HepG2 (cell line): ENCODE data around the gene HECTD4. TPM values are rescaled to one million over a fixed set of nuclear protein-coding genes. Genes with fewer than 3 reads are reported as not detected.

Experiments
- DMTF1 ChIP-seq: sonication (generic); formaldehyde crosslinking; IDR thresholded peaks from 2 replicates; pipeline ENCODE4 v1.4.0; 2020; ENCODE audit warnings: mild to moderate bottlenecking, missing genetic modification reagents
- GFI1 ChIP-seq: sonication (generic); formaldehyde crosslinking; IDR thresholded peaks from 2 replicates; pipeline ENCODE4 v1.5.0; 2020; ENCODE audit warnings: missing genetic modification reagents, mild to moderate bottlenecking, borderline replicate concordance
- HIVEP1 ChIP-seq: sonication (generic); formaldehyde crosslinking; IDR thresholded peaks from 2 replicates; pipeline ENCODE4 v1.4.0; 2020; ENCODE audit warnings: mild to moderate bottlenecking, missing genetic modification reagents
- PPARG ChIP-seq: conservative IDR thresholded peaks from 2 replicates; pipeline ENCODE4 v1.6.1; 2016; ENCODE audit warnings: missing biosample characterization, missing genetic modification reagents
- TCF12 ChIP-seq, 2 experiments: fragments of 450-650 bp in 1 of 2; sonication (generic) in 1 of 2; formaldehyde crosslinking in 1 of 2; IDR thresholded peaks; 2 replicates each; pipeline versions ENCODE4 v1.6.1 to v1.8.0; 2017 to 2022; ENCODE audit warnings: antibody characterized with exemption in 1 of 2, mild to moderate bottlenecking in 1 of 2, missing genetic modification reagents in 1 of 2, moderate library complexity in 1 of 2
- polyA plus RNA-seq, 8 experiments: library from polyadenylated mRNA; depleted of rRNA in 3 of 8; stranded (reverse) in 7 of 8; unstranded in 1 of 8; fragments of >200 nt; fragmentation: Illumina TruSeq in 4 of 8; extraction: Trizol in 4 of 8; gene quantifications; 2 replicates each; pipeline versions ENCODE4 v1.2.1 to v1.2.3, GENCODE V29; 2011 to 2016; ENCODE audit warnings: low read depth in 4 of 8, missing spikeins in 1 of 8, mixed read lengths in 1 of 8; ENCODE audit not compliant: insufficient read depth in 1 of 8
- total RNA-seq, 5 experiments: library from RNA; depleted of rRNA; stranded (reverse); fragments of >200 nt; fragmentation: Illumina TruSeq; extraction: Trizol; gene quantifications; 2 replicates each; pipeline ENCODE4 v1.2.3, GENCODE V29; 2016; ENCODE audit warnings: low read depth in 1 of 5
- TF ChIP-seq, protein P1 (sequence below): sonication (generic); formaldehyde crosslinking; IDR thresholded peaks from 2 replicates; pipeline ENCODE4 v1.8.1; 2023; ENCODE audit warnings: mild to moderate bottlenecking, missing genetic modification reagents, borderline replicate concordance
- TF ChIP-seq, protein P2 (sequence below): sonication (generic); formaldehyde crosslinking; IDR thresholded peaks from 2 replicates; pipeline ENCODE4 v1.4.0; 2020; ENCODE audit warnings: missing genetic modification reagents
- TF ChIP-seq, protein P3 (sequence below): sonication (generic); formaldehyde crosslinking; conservative IDR thresholded peaks from 2 replicates; pipeline ENCODE4 v1.5.0; 2020; ENCODE audit warnings: missing genetic modification reagents

The HECTD4 gene
- total and polyA plus RNA-seq, 2 of the 13 experiments (the other 11 are each of a cell fraction or from before 2014, with no cell fraction given): 9.0 to 11.4 TPM

DNA sequence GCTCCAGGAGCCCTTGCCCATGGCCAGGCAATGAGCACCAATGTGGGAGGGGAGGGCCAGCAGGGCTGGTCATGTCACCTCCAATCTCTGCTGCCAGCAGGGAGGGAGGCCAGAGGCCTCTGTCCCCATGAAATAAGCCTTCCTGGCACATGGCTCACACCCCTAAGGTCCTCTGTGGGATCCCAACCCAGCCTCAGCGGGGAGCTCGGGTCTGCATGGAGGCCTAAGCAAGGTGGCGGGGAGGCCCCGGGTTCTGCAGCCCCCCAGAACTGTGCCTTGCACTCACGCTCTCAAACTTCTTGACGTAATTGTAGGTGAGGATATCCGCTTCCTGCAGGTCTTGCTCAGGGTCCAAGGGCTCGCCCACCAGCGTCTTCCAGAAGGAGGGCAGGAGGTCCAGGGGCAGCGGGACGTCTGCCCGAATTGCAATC lies 215.2 kb downstream of the HECTD4 start (continued):
- no peak for TF ChIP-seq DMTF1
- no peak for TF ChIP-seq HIVEP1 (CRISPR knock-in tag)
- TF ChIP-seq, protein P1, sequence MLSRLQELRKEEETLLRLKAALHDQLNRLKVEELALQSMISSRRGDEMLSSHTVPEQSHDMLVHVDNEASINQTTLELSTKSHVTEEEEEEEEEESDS (CRISPR knock-in tag): no peak
- TF ChIP-seq, protein P2, sequence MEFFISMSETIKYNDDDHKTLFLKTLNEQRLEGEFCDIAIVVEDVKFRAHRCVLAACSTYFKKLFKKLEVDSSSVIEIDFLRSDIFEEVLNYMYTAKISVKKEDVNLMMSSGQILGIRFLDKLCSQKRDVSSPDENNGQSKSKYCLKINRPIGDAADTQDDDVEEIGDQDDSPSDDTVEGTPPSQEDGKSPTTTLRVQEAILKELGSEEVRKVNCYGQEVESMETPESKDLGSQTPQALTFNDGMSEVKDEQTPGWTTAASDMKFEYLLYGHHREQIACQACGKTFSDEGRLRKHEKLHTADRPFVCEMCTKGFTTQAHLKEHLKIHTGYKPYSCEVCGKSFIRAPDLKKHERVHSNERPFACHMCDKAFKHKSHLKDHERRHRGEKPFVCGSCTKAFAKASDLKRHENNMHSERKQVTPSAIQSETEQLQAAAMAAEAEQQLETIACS (CRISPR knock-in tag): no peak
- TF ChIP-seq TCF12 (IDR thresholded peaks at IDR 0.05): no peak
- TF ChIP-seq TCF12 (CRISPR knock-in tag; IDR thresholded peaks at IDR 0.05): no peak
- TF ChIP-seq GFI1 (CRISPR knock-in tag): no peak
- TF ChIP-seq, protein P3, sequence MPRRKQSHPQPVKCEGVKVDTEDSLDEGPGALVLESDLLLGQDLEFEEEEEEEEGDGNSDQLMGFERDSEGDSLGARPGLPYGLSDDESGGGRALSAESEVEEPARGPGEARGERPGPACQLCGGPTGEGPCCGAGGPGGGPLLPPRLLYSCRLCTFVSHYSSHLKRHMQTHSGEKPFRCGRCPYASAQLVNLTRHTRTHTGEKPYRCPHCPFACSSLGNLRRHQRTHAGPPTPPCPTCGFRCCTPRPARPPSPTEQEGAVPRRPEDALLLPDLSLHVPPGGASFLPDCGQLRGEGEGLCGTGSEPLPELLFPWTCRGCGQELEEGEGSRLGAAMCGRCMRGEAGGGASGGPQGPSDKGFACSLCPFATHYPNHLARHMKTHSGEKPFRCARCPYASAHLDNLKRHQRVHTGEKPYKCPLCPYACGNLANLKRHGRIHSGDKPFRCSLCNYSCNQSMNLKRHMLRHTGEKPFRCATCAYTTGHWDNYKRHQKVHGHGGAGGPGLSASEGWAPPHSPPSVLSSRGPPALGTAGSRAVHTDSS (CRISPR knock-in tag): no peak
- no peak for TF ChIP-seq PPARG (CRISPR knock-in tag)
- TF ChIP-seq, all 625 proteins: peak for 0
